ENCODE results near the gene FMN1. TPM values are rescaled to one million over a fixed set of nuclear protein-coding genes. Genes with fewer than 3 reads are reported as not detected.

The FMN1 gene
- total and polyA plus RNA-seq, 2 of the 13 experiments (the other 11 are each of a cell fraction or from before 2014, with no cell fraction given), result 0.20 to 0.60 TPM

GRCh38 chr15:33206366-33206765 is 11.9 kb upstream of the FMN1 start:
- FAIRE-seq, result no peak
- in situ Hi-C loops (cut with HindIII; ENCODE audit: extremely low pct_ligation_motif_present, low pct_unique_long_range_greater_than_20kb), result no loop called here
- no peaks in the 10 kb centered on the region for H3K79me2 ChIP-seq (ENCODE audit: insufficient read depth, low read length)
- ATAC-seq, result no peak
- POLR2A ChIA-PET, result no interaction called here
- CTCF ChIA-PET (ENCODE audit: low intra/inter-chr PET ratio, low total read pairs), result no interaction called here
- no peak overlapping the region for H3K9ac ChIP-seq (ENCODE audit: insufficient read depth, low read depth, low read length)
- no peaks in the 10 kb centered on the region for H3K27me3 ChIP-seq (ENCODE audit: control insufficient read depth in 1 of 2, insufficient read depth in 2 of 2, low read length in 2 of 2)
- no peaks in the 10 kb centered on the region for H4K20me1 ChIP-seq (ENCODE audit: insufficient read depth, low read length)
- no peaks in the 10 kb centered on the region for H3K9me3 ChIP-seq (ENCODE audit: low read length)
- no peak overlapping the region for H3K4me2 ChIP-seq (ENCODE audit: low read depth, low read length)
- DNase-seq (ENCODE audit: low spot score), result no peak
- no peak overlapping the region for H3K4me3 ChIP-seq (replicated peaks in 1 of 3; ENCODE audit: insufficient read depth in 1 of 3, low read depth in 2 of 3, low read length in 3 of 3)
- no peak overlapping the region for H2AFZ ChIP-seq (ENCODE audit: low read length)
- no TSS peak for BruUV-seq (replicated peaks)
- no peaks in the 10 kb centered on the region for H3K36me3 ChIP-seq (replicated peaks in 1 of 2; ENCODE audit: control insufficient read depth in 1 of 2, insufficient read depth in 2 of 2, low read length in 2 of 2)
- H3K4me1 ChIP-seq (ENCODE audit: insufficient read depth, low read length), result peaks cover 6% of the 10 kb centered on the region
- intact Hi-C loops (cut with micrococcal nuclease; ENCODE audit: unreplicated experiment), result no loop called here
- TF ChIP-seq FOXP1 (IDR thresholded peaks at IDR 0.05) (no peak), FOXP1 (CRISPR knock-in tag; IDR thresholded peaks at IDR 0.05) (no peak), RXRA (CRISPR knock-in tag; IDR thresholded peaks at IDR 0.05) (no peak), ZBTB2 (CRISPR knock-in tag; IDR thresholded peaks at IDR 0.05; ENCODE audit: low read depth) (no peak), SSRP1 (CRISPR knock-in tag; IDR thresholded peaks at IDR 0.05) (no peak), CERS6 (CRISPR knock-in tag; IDR thresholded peaks at IDR 0.05) (no peak), ZNF329 (CRISPR knock-in tag; IDR thresholded peaks at IDR 0.05; ENCODE audit: low read depth) (no peak), MTF1 (CRISPR knock-in tag; IDR thresholded peaks at IDR 0.05) (no peak), TMF1 (CRISPR knock-in tag; IDR thresholded peaks at IDR 0.05; ENCODE audit: low read depth) (no peak), ZNF75D (CRISPR knock-in tag; IDR thresholded peaks at IDR 0.05; ENCODE audit: borderline replicate concordance) (no peak)
- H3K27ac ChIP-seq (ENCODE audit: extremely low read length, insufficient read depth, low read length), result no peak overlapping the region
- 26% methylated on average over 3 of the region's 3 CpGs for WGBS (ENCODE audit: low lambda C conversion rate)

Measured in HepG2 (cell line).